Tibial artery (tissue), 4 donors: Measurements from ENCODE around the gene NINJ2.

Source experiments
- DNase-seq, 2 donors: peaks; one replicate each; pipeline ENCODE4 v3.0.0-alpha.2; 2019
- H3K27ac ChIP-seq, 2 donors: fragments of 200-600 bp; sonication (generic) in 1 of 2; 1 replicate in 1 of 2; 2 replicates in 1 of 2; pipeline ENCODE4 v1.5.1; 2018 to 2019; ENCODE audit warnings: mild to moderate bottlenecking in 1 of 2
- H3K27me3 ChIP-seq, 2 donors: fragments of 200-600 bp; sonication (generic) in 1 of 2; one replicate each; pipeline versions ENCODE4 v1.5.1 to v1.6.0; 2016 to 2019
- H3K36me3 ChIP-seq, 3 donors: fragments of 200-600 bp; sonication (generic) in 2 of 3; one replicate each; pipeline ENCODE4 v1.5.1; 2016 to 2019; ENCODE audit warnings: mild to moderate bottlenecking in 2 of 3
- H3K4me1 ChIP-seq, 4 donors: fragments of 200-600 bp; sonication (generic) in 2 of 4; 1 replicate in 3 of 4; 2 replicates in 1 of 4; pipeline ENCODE4 v1.5.1; 2016 to 2019
- H3K4me3 ChIP-seq, 2 donors: fragments of 200-600 bp; sonication (generic) in 1 of 2; 1 replicate in 1 of 2; 2 replicates in 1 of 2; pipeline ENCODE4 v1.5.1; 2018 to 2019; ENCODE audit warnings: mild to moderate bottlenecking in 2 of 2
- H3K9me3 ChIP-seq, 3 donors: fragments of 200-600 bp; sonication (generic) in 1 of 3; one replicate each; pipeline ENCODE4 v1.5.1; 2016 to 2019
- CTCF ChIP-seq, 2 experiments: fragments of 200-600 bp in 1 of 2; fragments of 450-650 bp in 1 of 2; IDR thresholded peaks; one replicate each; pipeline ENCODE4 v1.5.1; 2017 to 2019; ENCODE audit warnings: antibody characterized with exemption in 2 of 2, mild to moderate bottlenecking in 1 of 2, moderate library complexity in 1 of 2
- intact Hi-C: fragments of 100-400 bp; cut with DNase I; formaldehyde crosslinking; loops from one replicate; pipeline ENCODE4 v1.15.0; 2023; ENCODE audit warnings: low total_unique reads

NINJ2 gene

GRCh38 chr12:534216-534615, 129.0 kb downstream of the NINJ2 start:
- no peak for TF ChIP-seq CTCF (IDR thresholded peaks at IDR 0.05)
- no peaks in the 10 kb centered on the region for H3K27me3 ChIP-seq
- H3K9me3 ChIP-seq, result peaks cover 0 to 9% (median 6%) of the 10 kb centered on the region in 3 donors
- DNase-seq, result no peak
- no peak overlapping the region for H3K27ac ChIP-seq
- H3K4me1 ChIP-seq, result peaks cover 0 to 12% (median 9%) of the 10 kb centered on the region in 4 donors
- intact Hi-C loops, result no loop called here
- H3K36me3 ChIP-seq, result no peaks in the 10 kb centered on the region
- H3K4me3 ChIP-seq, result no peak overlapping the region

GRCh38 chr12:533718-534117, 129.5 kb downstream of the NINJ2 start:
- no peak overlapping the region for H3K4me3 ChIP-seq
- no peak for TF ChIP-seq CTCF (IDR thresholded peaks at IDR 0.05)
- no peaks in the 10 kb centered on the region for H3K27me3 ChIP-seq

DNA sequence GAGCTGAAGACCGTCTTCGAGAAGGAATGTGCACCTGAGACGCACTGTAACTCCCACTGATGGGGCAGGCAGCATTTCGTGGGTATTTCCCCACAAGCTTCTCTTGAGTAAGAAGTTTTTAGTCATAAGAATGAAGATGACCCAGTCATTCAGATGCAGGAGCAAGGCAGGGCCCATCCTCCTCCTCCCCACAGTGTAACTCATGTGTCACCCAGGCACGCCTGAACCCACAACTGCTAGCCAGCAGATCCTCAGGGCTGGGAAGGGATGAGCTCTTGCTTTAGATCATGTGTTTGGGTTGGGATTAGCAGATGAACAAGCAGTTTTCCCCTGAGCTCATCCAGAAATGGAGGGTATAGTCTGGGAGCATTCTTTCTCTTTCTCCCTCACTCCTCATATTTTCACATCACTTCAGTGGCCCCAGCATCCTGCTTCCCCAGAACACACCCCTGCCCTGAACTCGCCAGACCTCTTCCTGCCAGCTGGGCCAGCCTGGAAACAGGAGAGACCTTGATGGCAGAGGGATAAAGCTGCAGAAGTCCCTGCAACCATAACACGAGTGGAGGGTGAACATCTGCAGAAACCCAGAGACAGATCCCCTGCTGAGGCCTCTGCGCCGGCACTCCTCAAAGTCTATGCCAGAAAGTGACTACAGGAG, 130.2 kb downstream of the NINJ2 start:
- H3K27me3 ChIP-seq, result no peaks in the 10 kb centered on the region
- no peak for DNase-seq

More at GRCh38 chr12:533718-534117, 129.5 kb downstream of the NINJ2 start:
- Histone ChIP-seq H3K4me1 (peaks cover 0 to 7% (median 5%) of the 10 kb centered on the region in 4 donors), H3K27ac (no peak overlapping the region), H3K9me3 (peaks cover 0 to 9% (median 6%) of the 10 kb centered on the region in 3 donors), H3K36me3 (no peaks in the 10 kb centered on the region)
- no peak for DNase-seq
- intact Hi-C loops, result no loop called here

GRCh38 chr12:531951-532585, 131.2 kb downstream of the NINJ2 start:
- H3K27ac ChIP-seq, result no peak overlapping the region
- intact Hi-C loops, result no loop called here
- no peak for TF ChIP-seq CTCF (IDR thresholded peaks at IDR 0.05)
- no peaks in the 10 kb centered on the region for H3K36me3 ChIP-seq
- H3K4me1 ChIP-seq, result no peaks in the 10 kb centered on the region
- H3K9me3 ChIP-seq, result peaks cover 0 to 9% (median 6%) of the 10 kb centered on the region in 3 donors
- H3K27me3 ChIP-seq, result no peaks in the 10 kb centered on the region
- H3K4me3 ChIP-seq, result no peak overlapping the region
- DNase-seq, result no peak

More for the DNA sequence above, 130.2 kb downstream of the NINJ2 start:
- H3K27ac ChIP-seq, result no peak overlapping the region
- intact Hi-C loops, result no loop called here
- peaks cover 0 to 9% (median 6%) of the 10 kb centered on the region in 3 donors for H3K9me3 ChIP-seq
- TF ChIP-seq CTCF (IDR thresholded peaks at IDR 0.05), result no peak
- peaks cover 0 to under 1% (median 0%) of the 10 kb centered on the region in 4 donors for H3K4me1 ChIP-seq
- H3K36me3 ChIP-seq, result no peaks in the 10 kb centered on the region
- no peak overlapping the region for H3K4me3 ChIP-seq

GRCh38 chr12:530821-531220, 132.4 kb downstream of the NINJ2 start:
- H3K27ac ChIP-seq, result no peak overlapping the region
- intact Hi-C loops, result no loop called here

More at GRCh38 chr12:530821-531220, 132.4 kb downstream of the NINJ2 start:
- DNase-seq, result no peak
- TF ChIP-seq CTCF (IDR thresholded peaks at IDR 0.05), result no peak
- no peaks in the 10 kb centered on the region for H3K36me3 ChIP-seq
- H3K4me1 ChIP-seq, result no peaks in the 10 kb centered on the region
- no peaks in the 10 kb centered on the region for H3K27me3 ChIP-seq
- H3K9me3 ChIP-seq, result peaks cover 0 to 9% (median 6%) of the 10 kb centered on the region in 3 donors
- no peak overlapping the region for H3K4me3 ChIP-seq
